ENCODE data around the gene FNDC10. TPM values are rescaled to one million over a fixed set of nuclear protein-coding genes. Genes with fewer than 3 reads are reported as not detected.
A peak's percentile ranks its signal among the peaks of the same experiment; 100 is the strongest.

Gene FNDC10
- total RNA-seq, 1 donor from 2014 or later: 2.0 TPM

- intact Hi-C loops (cut with DNase I): loop anchor here (5.0 kb wide), 1 partner anchor 47 kb away; no protein-coding TSS in a partner anchor
- ATAC-seq (ENCODE audit: poor library complexity) (peak; percentile 28), DNase-seq (peak; percentile 75)
These were observed 20.0 kb upstream of the FNDC10 start for GRCh38 chr1:1619917-1620361.

DNA sequence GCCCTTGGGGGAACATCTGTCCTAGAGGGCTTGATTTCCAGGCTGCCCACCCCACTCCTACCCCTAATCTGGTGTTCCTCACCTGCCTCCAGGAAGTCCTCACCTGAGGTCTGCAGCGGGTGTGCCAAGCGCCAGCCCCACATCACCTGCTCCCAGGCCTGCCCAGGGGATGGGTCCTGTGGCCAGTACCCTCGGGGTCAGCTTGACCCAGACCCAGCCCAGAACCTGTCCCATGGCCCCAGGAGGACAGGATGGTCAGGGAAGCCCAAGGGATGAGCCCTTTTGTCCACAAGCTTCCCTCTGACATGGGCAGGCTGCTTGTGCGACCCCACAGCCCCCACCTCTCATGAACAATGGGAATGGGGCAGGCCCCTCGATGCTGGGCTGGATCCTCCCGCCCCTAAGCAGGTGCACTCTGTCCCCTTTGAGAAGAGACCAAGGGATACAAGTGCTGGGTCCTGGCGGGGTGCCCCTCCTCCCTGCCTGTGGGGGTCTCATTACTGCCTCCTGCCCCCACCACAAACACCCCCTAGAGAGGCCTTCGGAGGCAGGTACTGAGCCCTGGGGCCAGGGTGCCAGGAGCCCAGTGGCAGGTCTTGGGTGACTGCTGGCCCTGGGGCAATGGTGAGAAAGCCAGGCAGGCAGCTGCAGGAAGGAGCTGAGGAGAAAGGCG is 18.6 kb upstream of the FNDC10 start:
- ATAC-seq (ENCODE audit: poor library complexity) (no peak), DNase-seq (peak; percentile 40)
- intact Hi-C loops (cut with DNase I): loop anchor here (5.0 kb wide), 1 partner anchor 49 kb away; no protein-coding TSS in a partner anchor

DNA sequence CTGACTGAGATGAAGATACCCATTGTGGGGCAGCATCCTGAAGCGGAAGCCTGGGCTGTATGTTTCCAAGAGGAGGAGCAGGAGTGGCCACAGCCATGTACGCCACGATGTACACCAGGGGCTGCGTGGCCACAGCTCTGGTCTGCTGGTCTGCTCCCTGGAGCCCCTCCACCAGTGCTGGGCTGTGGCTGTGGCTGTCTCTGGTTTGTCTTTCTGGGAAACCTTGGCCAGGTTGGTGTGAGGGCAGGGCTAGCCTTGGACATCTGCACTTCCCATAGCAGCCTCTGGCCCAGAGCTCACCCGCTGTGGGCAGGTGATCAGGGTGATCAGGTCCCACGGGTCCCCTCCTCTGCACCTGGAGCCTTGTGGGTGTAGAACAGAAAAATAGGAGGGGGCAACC is 18.0 kb upstream of the FNDC10 start:
- intact Hi-C loops (cut with DNase I): loop anchor here (5.0 kb wide), 1 partner anchor 49 kb away; no protein-coding TSS in a partner anchor
- DNase-seq (peak; percentile 36), ATAC-seq (ENCODE audit: poor library complexity) (no peak)

GRCh38 chr1:1617516-1617915 is 17.6 kb upstream of the FNDC10 start:
- intact Hi-C loops (cut with DNase I): loop anchor here (5.0 kb wide), 1 partner anchor 50 kb away; no protein-coding TSS in a partner anchor
- DNase-seq (peak; percentile 23), ATAC-seq (ENCODE audit: poor library complexity) (no peak)

- intact Hi-C loops (cut with DNase I): loop anchor here (5.0 kb wide), 1 partner anchor 50 kb away; no protein-coding TSS in a partner anchor
- no peak for ATAC-seq (ENCODE audit: poor library complexity)
- DNase-seq: peak; percentile 47
These were observed 16.9 kb upstream of the FNDC10 start for GRCh38 chr1:1616838-1617237.

- ATAC-seq (ENCODE audit: poor library complexity) (peak; percentile 4), DNase-seq (peak; percentile 71)
- intact Hi-C loops (cut with DNase I): loop anchor here (5.0 kb wide), 1 partner anchor 51 kb away; no protein-coding TSS in a partner anchor
These were observed 16.3 kb upstream of the FNDC10 start for GRCh38 chr1:1616045-1616790.

DNA sequence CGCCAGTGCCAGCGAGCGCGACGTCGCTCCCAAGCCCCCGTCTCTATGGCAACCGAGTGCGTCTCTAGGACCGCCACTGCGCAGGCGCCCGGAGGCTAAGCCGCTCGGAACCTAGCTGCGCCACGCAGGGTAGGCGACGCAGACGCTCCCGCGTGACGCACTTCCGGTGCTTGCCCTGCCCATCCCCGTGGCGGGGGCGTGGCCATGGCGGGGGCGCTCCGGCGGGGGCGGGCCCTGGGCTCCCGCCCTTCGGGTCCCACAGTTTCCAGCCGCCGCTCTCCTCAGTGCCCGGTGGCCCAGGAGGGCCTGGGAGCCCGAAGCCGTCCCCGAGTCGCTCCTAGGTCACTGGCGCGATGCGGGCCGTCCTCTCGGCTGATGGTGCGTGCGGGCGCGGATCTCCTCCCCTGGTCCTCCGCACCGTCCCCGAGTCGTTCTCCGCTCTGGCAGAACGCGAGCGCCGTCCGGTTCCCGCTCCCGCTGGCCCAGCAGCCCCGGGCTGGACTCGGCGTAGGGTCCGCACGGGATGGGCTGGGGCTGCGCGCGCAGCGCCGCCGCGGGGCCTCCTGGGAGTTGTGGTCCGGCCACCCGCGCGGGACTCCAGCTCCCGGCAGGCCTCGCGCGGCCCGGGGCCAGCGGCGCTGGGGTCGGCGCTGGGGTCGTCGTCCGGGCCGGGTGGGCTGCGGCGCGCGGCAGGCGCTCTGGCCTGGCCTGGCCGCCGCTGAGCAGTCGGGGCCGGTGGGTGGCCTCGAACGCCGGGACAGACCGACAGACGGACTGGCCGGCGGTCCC is 15.5 kb upstream of the FNDC10 start, which contains the start of gene MIB2:
MIB2 (plus strand) TSS at position 245 of the 789 bp plus-strand sequence. CDS start 7,953 bp downstream, outside the sequence.
- intact Hi-C loops (cut with DNase I): loop anchor here (5.0 kb wide), 1 partner anchor 52 kb away; no protein-coding TSS in a partner anchor
- peak; percentile 97 for DNase-seq
- ATAC-seq (ENCODE audit: poor library complexity): peak; percentile 96

GRCh38 chr1:1614954-1615255 is 15.0 kb upstream of the FNDC10 start:
- intact Hi-C loops (cut with DNase I): loop anchor here (5.0 kb wide), 1 partner anchor 52 kb away; no protein-coding TSS in a partner anchor
- no peak for ATAC-seq (ENCODE audit: poor library complexity)
- DNase-seq: no peak

- ATAC-seq (ENCODE audit: poor library complexity) (peak; percentile 1), DNase-seq (peak; percentile 53)
- intact Hi-C loops (cut with DNase I): no loop called here
These were observed 14.4 kb upstream of the FNDC10 start for GRCh38 chr1:1614204-1614953.

DNA sequence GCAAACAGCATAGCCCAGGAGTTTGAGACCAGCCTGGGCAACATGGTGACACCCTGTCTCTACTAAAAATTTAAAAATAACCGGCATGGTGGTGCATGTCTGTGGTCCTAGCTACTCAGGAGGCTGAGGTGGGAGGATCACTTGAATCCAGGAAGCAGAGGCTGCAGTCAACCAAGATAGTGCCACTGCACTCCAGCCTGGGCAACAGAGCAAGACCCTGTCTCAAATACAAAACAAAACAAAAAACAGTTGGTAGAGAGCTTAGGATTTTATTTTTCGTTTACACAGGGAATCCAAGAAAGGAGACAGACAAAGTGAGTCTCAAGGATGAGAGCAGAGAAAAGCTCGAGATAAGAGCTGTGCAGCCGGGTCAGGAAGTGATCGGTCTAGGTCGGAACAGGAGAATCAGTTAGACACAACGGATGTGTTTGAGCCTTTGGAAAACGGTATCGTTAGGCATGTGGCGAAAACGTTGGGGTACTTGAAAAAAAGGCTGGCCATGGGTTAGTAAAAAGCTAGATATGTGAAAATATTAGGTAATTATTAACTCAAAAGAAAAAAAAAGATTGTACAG is 13.7 kb upstream of the FNDC10 start:
- intact Hi-C loops (cut with DNase I): no loop called here
- ATAC-seq (ENCODE audit: poor library complexity) (no peak), DNase-seq (peak; percentile 3)

DNA sequence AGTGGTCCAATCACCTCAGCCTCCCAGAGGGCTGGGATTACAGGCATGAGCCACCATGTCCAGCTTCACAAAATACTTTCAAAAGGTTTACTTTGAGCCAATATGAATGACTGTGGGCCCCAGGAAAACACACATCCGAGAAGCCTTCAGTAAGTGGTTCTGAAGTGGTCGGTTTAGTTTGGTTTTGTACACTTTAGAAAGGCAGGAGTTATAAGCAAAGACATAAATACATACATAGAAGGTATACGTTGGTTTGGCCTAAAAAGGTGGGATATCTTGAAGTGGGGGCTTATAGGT is 12.1 kb upstream of the FNDC10 start:
- intact Hi-C loops (cut with DNase I): no loop called here
- ATAC-seq (ENCODE audit: poor library complexity) (no peak), DNase-seq (no peak)

- DNase-seq: peak; percentile 13
- ATAC-seq (ENCODE audit: poor library complexity): no peak
- intact Hi-C loops (cut with DNase I): no loop called here
These were observed 10.9 kb upstream of the FNDC10 start for GRCh38 chr1:1610796-1611195.

- ATAC-seq (ENCODE audit: poor library complexity) (no peak), DNase-seq (peak; percentile 8)
- intact Hi-C loops (cut with DNase I): no loop called here
These were observed 10.0 kb upstream of the FNDC10 start for GRCh38 chr1:1609822-1610485.

GRCh38 chr1:1606232-1606631 is 6.3 kb upstream of the FNDC10 start:
- ATAC-seq (ENCODE audit: poor library complexity): no peak
- intact Hi-C loops (cut with DNase I): no loop called here
- peak; percentile 34 for DNase-seq

DNA sequence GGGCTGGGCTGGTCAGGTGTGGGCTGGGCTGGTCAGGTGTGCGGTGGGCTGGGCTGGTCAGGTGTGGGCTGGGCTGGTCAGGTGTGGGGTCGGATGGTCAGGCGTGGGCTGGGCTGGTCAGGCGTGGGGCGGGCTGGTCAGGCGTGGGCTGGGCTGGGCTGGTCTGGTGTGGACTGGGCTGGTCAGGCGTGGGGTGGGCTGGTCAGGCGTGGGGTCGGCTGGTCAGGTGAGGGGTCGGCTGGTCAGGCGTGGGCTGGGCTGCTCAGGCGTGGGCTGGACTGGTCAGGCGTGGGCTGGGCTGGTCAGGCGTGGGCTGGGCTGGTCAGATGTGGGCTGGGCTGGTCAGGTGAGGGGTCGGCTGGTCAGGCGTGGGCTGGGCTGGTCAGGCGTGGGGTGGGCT is 5.8 kb upstream of the FNDC10 start:
- peak; percentile 7 for DNase-seq
- intact Hi-C loops (cut with DNase I): no loop called here

GRCh38 chr1:1605034-1605591 is 5.2 kb upstream of the FNDC10 start:
- DNase-seq (peak; percentile 13), ATAC-seq (ENCODE audit: poor library complexity) (no peak)
- intact Hi-C loops (cut with DNase I): no loop called here

More for the DNA sequence above, 5.8 kb upstream of the FNDC10 start:
- ATAC-seq (ENCODE audit: poor library complexity): no peak

- ATAC-seq (ENCODE audit: poor library complexity) (no peak), DNase-seq (no peak)
- intact Hi-C loops (cut with DNase I): no loop called here
These were observed 4.6 kb upstream of the FNDC10 start for GRCh38 chr1:1604374-1605033.

All from Right ventricle myocardium superior (tissue), 1 donor.